Epithelial cell of proximal tubule (primary cell): ENCODE measurements around the gene TSC22D1. TPM values are rescaled to one million over a fixed set of nuclear protein-coding genes. Genes with fewer than 3 reads are reported as not detected.

Experiments used
- DNase-seq: peaks from one replicate; pipeline ENCODE4 v3.0.0-alpha.2; 2011; ENCODE audit warnings: low read depth
- H3K4me3 ChIP-seq: 2 replicates; pipeline ENCODE4 v1.5.1; 2011; ENCODE audit warnings: low read depth, mild to moderate bottlenecking, low read length
- CTCF ChIP-seq: conservative IDR thresholded peaks from 2 replicates; pipeline ENCODE4 v1.5.1; 2012; ENCODE audit warnings: low read depth, mild to moderate bottlenecking, low read length
- total RNA-seq: library from RNA; depleted of rRNA; stranded (reverse); fragments of >200 nt; gene quantifications from 2 replicates; pipeline ENCODE4 v1.2.3, GENCODE V29; 2015

TSC22D1 gene
- total RNA-seq, 1 donor from 2014 or later, result 38.3 TPM

DNA sequence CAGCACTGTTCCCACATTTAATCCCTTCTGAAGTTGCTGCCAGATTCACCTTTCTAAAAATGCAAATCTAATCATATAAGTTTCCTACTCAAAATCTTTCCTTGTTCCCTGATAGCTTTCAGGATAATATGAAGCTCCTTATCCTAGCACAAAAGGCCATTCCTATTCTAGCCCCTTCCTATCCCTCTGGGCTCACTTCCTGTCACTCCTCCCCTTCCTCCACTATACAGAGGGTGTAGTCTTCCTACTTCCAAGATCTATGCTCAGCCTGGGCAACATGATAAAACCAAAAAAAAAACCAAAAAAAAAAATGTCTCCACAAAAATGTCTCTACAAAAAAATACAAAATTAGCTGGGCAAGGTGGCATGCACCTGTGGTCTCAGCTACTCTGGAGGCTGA lies 78.3 kb downstream of the TSC22D1 start:
- no peak for TF ChIP-seq CTCF
- DNase-seq, result no peak
- no peak overlapping the region for H3K4me3 ChIP-seq

DNA sequence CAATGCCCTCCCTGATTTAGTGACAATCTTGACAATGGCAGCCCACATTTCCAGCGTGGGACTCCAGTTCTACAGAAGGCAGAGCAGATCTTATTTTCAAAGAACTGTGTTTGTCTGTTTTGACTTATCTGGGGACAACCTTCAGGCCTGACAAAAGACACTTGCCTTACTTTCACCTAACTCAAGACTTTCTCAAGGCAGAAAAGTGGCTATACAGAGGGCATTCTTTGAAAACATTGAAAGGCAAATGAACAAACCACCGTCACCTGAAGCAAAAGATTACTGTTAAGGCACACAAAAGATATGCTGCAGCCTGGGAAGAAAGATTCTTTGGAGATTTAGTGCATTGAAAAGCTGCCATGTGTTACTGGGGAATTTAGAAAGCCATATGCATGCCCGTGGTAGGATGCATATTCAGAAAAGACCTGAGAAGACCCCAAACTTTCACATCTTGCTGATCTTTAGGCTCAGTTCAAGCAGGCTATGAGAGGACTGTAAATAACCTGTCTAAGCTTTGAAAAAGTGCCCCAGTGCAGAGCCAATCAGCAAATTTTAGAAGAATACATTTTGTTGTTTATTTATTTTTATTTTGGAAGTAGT lies 82.8 kb downstream of the TSC22D1 start:
- TF ChIP-seq CTCF, result no peak
- DNase-seq, result no peak
- H3K4me3 ChIP-seq, result no peak overlapping the region

DNA sequence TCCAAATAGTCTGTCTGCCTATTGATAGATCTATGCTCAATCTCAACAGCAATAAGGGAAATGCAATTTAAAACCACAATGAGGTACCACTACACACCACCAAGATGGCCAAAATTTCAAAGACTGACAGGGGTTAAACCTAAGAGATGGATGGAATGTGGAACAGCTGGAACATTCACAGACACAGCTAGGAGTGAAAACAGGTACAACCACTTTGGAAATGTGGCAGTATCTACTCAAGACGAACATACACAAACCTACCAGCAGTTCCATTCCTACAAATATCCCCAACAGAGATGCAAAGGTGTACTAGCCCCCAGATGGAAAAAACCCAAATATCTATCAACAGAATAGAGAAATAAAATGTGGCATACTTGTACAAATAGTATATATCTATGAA lies 86.4 kb downstream of the TSC22D1 start:
- TF ChIP-seq CTCF, result no peak
- no peak for DNase-seq
- H3K4me3 ChIP-seq, result no peak overlapping the region

GRCh38 chr13:44487989-44488388 lies 88.1 kb downstream of the TSC22D1 start:
- no peak for TF ChIP-seq CTCF
- H3K4me3 ChIP-seq, result no peak overlapping the region
- DNase-seq, result no peak

DNA sequence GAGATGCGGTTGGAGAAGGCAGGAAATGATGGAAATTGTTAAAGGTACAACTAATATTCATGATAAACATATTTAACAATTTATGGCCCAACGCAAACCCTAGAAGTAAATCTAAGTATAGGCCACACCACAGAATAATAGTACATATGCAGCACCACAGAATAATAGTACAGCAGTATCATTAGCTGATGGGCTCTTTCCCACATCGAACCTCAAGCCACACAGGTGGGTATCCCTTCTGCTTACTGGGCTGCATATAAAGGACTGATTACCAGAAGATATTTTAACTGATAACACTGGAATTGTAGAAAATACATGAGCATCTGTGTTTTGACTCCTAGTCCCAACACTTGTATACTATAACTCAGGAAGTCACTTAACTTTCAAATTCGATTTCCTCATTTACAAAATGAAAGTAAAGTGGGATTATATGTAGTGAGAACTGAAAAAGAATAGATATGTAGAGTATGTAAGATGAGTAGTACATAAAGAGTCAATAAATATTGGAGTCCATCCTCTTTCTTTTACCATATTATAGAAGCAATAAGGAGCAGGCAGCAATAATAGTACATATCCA lies 91.5 kb downstream of the TSC22D1 start:
- no peak for DNase-seq
- no peak overlapping the region for H3K4me3 ChIP-seq
- TF ChIP-seq CTCF, result no peak

DNA sequence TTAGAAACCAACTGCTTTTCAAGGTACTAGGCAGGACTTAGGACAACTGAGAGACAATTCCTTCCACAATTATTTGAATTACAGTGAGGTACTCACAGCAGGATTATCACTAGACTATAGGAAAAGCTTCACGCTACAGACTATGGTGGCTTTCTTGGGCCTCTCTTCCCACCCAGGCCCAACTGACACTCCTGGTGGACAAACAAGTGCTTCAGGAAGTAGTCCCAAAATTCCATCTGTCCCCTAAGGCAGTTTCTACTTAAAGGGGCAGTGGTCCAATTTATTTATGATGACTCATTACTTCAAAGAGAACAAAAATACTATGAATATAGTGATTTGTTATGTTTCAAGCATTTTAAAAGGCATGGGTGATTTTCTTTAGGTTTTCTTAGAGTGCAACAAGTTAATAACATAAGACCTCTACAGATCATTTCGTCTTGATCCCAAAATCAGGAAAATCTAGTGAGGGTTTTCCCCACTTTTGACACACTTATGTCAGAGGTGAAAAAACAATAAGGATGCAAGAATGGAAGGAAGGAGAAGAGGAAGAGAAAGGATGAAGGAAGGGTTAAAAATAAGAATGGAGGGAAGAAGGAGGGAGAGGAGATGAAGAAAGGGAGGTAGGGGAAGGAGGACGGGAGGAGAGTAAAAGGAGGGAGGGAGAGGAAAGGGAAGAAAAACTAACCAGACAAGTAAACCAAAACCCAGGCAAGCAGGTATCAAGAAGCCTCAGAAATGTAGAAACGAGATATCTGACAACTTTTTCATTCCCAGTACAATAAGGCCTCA lies 101.8 kb downstream of the TSC22D1 start:
- no peak for DNase-seq
- TF ChIP-seq CTCF, result no peak

More for the DNA sequence above, 101.8 kb downstream of the TSC22D1 start:
- H3K4me3 ChIP-seq, result no peak overlapping the region
